ENCODE data around the gene SALL3.
A peak's percentile ranks its signal among the peaks of the same experiment; 100 is the strongest.
"Not testable (repeated sequence)": the region's sequence is repeated elsewhere in the genome, so short reads cannot be mapped to it uniquely, and the experiment has no call there.

The SALL3 gene

DNA sequence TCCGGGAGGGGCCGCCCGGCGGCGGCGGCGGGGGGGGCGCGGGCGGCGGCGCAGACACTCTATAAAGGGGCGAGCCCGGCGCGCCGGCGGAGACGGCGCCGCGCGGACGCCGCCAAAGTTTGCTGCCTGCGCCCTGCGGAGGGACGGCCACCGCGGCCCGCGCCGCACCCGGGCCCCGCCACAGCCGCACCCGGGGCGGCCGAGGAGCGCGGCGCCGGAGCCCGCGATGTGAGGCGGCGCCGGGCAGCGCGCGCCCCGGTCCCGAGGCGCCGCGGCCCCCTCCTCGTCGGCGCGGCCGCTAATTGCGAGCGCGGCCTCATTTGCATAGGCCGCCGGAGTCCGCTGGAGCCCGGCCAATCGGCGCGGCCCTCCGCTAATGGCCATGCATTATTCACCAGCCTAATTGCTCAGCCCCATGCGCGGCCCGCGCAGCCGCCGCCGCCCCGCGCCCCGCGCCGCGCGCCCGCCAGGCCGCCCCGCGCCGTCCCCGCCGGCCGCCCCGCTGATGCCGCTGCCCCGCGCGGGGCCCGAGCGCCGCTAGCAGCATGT lies at the start of gene SALL3:
TSS of gene SALL3 (plus strand) at position 89 of the 549 bp plus-strand sequence. CDS start at position 546, 457 bp downstream.
- peak in 2 of 10 donors; percentile 51 to 87 for DNase-seq
- intact Hi-C loops (cut with DNase I) = no loop called here

- intact Hi-C loops (cut with DNase I) = no loop called here
- DNase-seq = no peak
These were observed 47.3 kb upstream of the SALL3 start for GRCh38 chr18:78932281-78932680.

- intact Hi-C loops (cut with DNase I) = no loop called here
- DNase-seq = no peak
These were observed 45.6 kb upstream of the SALL3 start for GRCh38 chr18:78934003-78934402.

- intact Hi-C loops (cut with DNase I) = no loop called here
- DNase-seq = no peak
These were observed 44.9 kb upstream of the SALL3 start for GRCh38 chr18:78934551-78935225.

GRCh38 chr18:78935406-78935805 lies 44.2 kb upstream of the SALL3 start:
- intact Hi-C loops (cut with DNase I) = no loop called here
- no peak for DNase-seq

DNA sequence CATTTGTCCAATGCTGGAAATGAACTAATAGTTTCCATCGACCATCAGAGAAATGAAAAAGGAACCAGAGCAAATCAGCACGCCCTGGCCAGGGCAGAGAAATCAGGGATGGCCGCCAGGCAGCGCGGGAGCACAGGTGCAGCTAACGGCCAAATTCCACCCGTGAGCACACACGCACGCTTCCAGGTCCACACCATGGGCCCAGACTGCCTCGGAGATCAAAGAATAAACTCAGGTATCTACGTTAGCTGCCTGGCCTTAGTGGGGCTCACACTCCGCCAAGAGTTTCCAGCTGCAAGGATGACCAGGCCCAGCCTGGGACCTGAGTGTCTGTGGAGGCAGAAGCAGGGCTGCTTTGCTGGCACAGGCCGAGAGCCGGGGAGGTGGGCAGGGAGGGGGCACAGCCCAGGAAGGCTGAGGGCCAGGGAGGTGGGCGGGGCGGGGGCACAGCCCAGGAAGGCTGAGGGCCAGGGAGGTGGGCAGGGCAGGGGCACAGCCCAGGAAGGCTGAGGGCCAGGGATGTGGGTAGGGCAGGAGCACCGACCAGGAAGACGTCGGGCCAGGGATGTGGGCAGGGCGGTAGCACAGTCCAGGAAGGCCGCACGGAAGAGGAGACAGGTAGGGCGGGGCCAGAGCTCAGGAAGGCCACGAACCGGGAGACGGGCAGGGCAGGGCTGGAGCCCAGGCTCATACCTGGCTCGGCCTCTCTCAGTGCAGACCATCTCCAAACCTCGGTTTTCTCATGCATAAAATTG lies 43.2 kb upstream of the SALL3 start:
- no peak for DNase-seq
- intact Hi-C loops (cut with DNase I) = no loop called here

GRCh38 chr18:78937166-78937565 lies 42.5 kb upstream of the SALL3 start:
- intact Hi-C loops (cut with DNase I) = no loop called here
- DNase-seq = no peak

GRCh38 chr18:78939105-78939504 lies 40.5 kb upstream of the SALL3 start:
- no peak for DNase-seq
- intact Hi-C loops (cut with DNase I) = no loop called here

GRCh38 chr18:78939734-78940494 lies 39.7 kb upstream of the SALL3 start:
- intact Hi-C loops (cut with DNase I) = no loop called here
- no peak for DNase-seq

- DNase-seq; intact Hi-C loops (cut with DNase I): not testable (repeated sequence)
These were observed 37.4 kb upstream of the SALL3 start for GRCh38 chr18:78942236-78942635.

GRCh38 chr18:78945628-78946027 lies 34.0 kb upstream of the SALL3 start:
- DNase-seq = no peak
- intact Hi-C loops (cut with DNase I) = no loop called here

GRCh38 chr18:78947291-78947690 lies 32.3 kb upstream of the SALL3 start:
- intact Hi-C loops (cut with DNase I) = no loop called here
- peak in 1 of 10 donors; percentile 69 for DNase-seq

DNA sequence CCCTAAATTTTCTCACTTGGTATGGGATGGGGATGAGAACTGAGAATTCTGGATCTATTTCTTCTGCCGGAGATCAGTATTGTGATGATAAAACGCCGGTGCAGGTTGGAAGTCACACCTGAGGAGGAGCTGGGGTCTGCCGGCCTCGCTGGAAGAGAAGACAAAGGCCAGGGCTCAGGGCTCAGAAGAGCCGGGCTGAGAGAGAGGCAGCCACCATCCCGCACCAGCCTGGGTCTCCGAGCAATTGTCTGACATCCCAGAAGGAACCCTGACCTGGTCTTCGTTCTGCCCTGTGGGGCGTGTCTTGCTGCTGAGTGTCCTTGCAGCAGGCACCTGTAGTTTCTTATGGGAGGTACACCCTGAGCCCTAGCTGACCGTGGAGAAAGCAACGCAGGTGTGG lies 31.4 kb upstream of the SALL3 start:
- no peak for DNase-seq
- intact Hi-C loops (cut with DNase I) = no loop called here

- no peak for DNase-seq
- intact Hi-C loops (cut with DNase I) = no loop called here
These were observed 30.9 kb upstream of the SALL3 start for GRCh38 chr18:78948707-78949106.

GRCh38 chr18:78949216-78949615 lies 30.4 kb upstream of the SALL3 start:
- intact Hi-C loops (cut with DNase I) = no loop called here
- DNase-seq = peak in 1 of 10 donors; percentile 76

GRCh38 chr18:78950386-78950785 lies 29.2 kb upstream of the SALL3 start:
- peak in 1 of 10 donors; percentile 51 for DNase-seq
- intact Hi-C loops (cut with DNase I) = no loop called here

DNA sequence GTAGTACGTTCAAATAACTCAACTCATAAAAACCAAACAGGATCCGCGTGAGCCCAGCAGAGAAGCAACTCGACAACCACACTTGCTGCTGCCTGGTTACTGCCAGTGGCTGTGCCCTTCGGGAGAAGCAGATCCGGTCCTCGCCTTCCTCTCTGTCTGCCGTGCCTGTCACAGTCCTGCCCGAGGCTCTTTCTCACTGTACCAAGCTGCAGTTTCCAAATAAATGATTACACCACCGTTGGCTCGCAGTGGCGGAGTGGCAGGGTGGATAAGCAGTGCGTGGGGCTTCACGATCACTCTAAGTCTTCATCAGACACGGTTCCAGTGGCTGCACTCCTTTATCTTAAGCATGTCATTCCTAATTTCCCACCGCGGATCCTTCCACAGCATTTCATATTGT lies 26.1 kb upstream of the SALL3 start:
- intact Hi-C loops (cut with DNase I) = no loop called here
- DNase-seq = no peak

DNA sequence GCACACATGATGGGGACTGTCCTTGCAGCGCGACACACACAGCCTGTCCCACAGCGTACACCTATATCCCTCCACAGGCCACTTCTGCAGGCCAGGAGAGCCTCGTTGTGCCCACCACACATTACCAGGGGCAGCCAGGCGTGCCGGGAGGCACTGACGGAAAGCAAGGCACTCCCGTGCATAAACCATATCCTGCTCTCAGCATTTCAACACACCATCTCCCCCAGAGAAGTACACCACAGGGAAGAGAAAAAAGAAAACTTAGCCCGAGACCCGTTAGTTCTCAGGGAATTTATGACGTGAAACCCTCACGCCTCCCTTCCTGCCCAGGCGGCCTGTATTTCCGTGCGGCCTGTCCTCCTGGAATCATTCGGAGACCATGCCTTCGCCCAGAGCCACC lies 24.6 kb upstream of the SALL3 start:
- intact Hi-C loops (cut with DNase I) = no loop called here
- no peak for DNase-seq

GRCh38 chr18:78957140-78957539 lies 22.5 kb upstream of the SALL3 start:
- intact Hi-C loops (cut with DNase I) = no loop called here
- DNase-seq = no peak

DNA sequence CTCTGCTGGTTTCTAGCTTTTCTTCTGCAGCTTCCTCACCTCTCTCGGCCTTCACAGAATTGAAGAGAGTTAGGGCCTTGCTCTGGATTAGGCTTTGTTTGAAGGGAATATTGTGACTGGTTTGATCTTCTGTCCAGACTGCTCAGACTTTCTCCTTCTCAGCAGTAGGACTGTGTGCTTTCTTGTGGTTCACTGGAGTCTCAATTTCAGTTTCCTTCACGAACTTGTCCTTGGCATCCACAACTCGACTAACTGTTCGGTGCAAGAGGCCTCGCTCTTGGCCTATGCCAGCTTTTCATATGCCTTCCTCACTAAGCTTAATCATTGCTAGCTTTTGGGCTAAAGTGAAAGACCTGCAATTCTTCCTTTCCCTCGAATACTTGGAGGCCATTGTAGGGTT lies 18.9 kb upstream of the SALL3 start:
- DNase-seq = no peak
- intact Hi-C loops (cut with DNase I) = no loop called here

DNA sequence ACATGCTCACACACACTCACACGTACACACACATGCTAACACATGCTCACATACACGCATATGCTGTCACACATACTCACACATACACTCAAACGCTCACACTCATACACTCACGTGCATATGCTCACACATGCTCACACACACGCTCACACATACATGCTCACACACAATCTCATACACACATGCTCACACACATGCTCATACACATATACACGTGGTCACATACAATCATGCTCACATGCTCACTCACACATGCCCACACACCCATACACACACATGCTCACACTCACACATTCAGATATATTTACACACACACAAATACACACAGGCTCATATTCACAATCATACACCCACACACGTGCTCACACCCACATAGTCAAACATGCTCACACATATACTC lies 17.5 kb upstream of the SALL3 start:
- no peak for DNase-seq
- intact Hi-C loops (cut with DNase I) = no loop called here
